ENCODE measurements around the gene NIF3L1.

DNA sequence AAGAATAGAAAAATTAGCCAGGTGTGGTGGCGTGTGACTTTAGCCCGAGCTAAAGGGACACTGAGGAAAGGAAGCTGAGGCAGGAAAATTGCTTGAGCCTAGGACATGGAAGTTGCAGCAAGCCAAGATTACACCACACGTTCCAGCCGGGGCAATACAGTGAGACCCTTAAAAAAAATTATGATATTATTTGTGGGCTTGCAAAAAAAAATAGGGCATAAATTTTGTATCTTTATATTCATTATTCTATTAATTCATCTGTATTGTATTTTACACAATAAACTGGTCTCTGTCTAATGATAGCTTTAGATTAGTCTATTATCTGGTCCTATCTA, 56.2 kb downstream of the NIF3L1 start:
- TF ChIP-seq EZH2 (IDR thresholded peaks at IDR 0.05; ENCODE audit: low read depth), result no peak
- TF ChIP-seq, protein P1, sequence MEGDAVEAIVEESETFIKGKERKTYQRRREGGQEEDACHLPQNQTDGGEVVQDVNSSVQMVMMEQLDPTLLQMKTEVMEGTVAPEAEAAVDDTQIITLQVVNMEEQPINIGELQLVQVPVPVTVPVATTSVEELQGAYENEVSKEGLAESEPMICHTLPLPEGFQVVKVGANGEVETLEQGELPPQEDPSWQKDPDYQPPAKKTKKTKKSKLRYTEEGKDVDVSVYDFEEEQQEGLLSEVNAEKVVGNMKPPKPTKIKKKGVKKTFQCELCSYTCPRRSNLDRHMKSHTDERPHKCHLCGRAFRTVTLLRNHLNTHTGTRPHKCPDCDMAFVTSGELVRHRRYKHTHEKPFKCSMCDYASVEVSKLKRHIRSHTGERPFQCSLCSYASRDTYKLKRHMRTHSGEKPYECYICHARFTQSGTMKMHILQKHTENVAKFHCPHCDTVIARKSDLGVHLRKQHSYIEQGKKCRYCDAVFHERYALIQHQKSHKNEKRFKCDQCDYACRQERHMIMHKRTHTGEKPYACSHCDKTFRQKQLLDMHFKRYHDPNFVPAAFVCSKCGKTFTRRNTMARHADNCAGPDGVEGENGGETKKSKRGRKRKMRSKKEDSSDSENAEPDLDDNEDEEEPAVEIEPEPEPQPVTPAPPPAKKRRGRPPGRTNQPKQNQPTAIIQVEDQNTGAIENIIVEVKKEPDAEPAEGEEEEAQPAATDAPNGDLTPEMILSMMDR (conservative IDR thresholded peaks at IDR 0.05), result no peak
